Mammary epithelial cell (primary cell): ENCODE results near the gene PI4K2A.

Experiments used
- CTCF ChIP-seq, 2 donors: IDR thresholded peaks in 1 of 2; conservative IDR thresholded peaks in 1 of 2; 2 replicates each; pipeline ENCODE4 v1.5.1; 2011 to 2012; ENCODE audit warnings: inconsistent platforms in 2 of 2, low read length in 2 of 2, mild to moderate bottlenecking in 2 of 2, control low read depth in 1 of 2, low read depth in 1 of 2; ENCODE audit not compliant: insufficient read depth in 1 of 2; ENCODE audit errors: extremely low read depth in 1 of 2
- EZH2 ChIP-seq: IDR thresholded peaks from 2 replicates; pipeline ENCODE4 v1.6.1; 2012; ENCODE audit warnings: low read length, inconsistent platforms, borderline replicate concordance

GRCh38 chr10:97721871-97722780 is 81.7 kb downstream of the PI4K2A start:
- TF ChIP-seq CTCF (conservative IDR thresholded peaks at IDR 0.05 in 1 of 2, IDR thresholded peaks at IDR 0.05 in 1 of 2; ENCODE audit: extremely low read depth in 1 of 2, insufficient read depth in 1 of 2, low read depth in 1 of 2, low read length in 2 of 2) = no peak
- no peak for TF ChIP-seq EZH2
